ENCODE measurements around the gene TTC22. TPM values are rescaled to one million over a fixed set of nuclear protein-coding genes. Genes with fewer than 3 reads are reported as not detected.

The TTC22 gene
- total RNA-seq, 4 donors from 2014 or later = 2.1 TPM; not detected in 3

- no peak for TF ChIP-seq CTCF (IDR thresholded peaks at IDR 0.05; ENCODE audit: low read depth)
Observed at GRCh38 chr1:54846301-54846700, 45.2 kb upstream of the TTC22 start.

GRCh38 chr1:54845772-54846171 is 44.6 kb upstream of the TTC22 start:
- TF ChIP-seq CTCF (IDR thresholded peaks at IDR 0.05; ENCODE audit: low read depth) = no peak

GRCh38 chr1:54844564-54844963 is 43.4 kb upstream of the TTC22 start:
- no peak for TF ChIP-seq CTCF (IDR thresholded peaks at IDR 0.05; ENCODE audit: low read depth)

- TF ChIP-seq CTCF (IDR thresholded peaks at IDR 0.05; ENCODE audit: low read depth) = no peak
Observed at GRCh38 chr1:54843449-54843848, 42.3 kb upstream of the TTC22 start.

- no peak for TF ChIP-seq CTCF (IDR thresholded peaks at IDR 0.05; ENCODE audit: low read depth)
Observed at GRCh38 chr1:54842963-54843362, 41.8 kb upstream of the TTC22 start.

GRCh38 chr1:54842206-54842915 is 41.2 kb upstream of the TTC22 start:
- no peak for TF ChIP-seq CTCF (IDR thresholded peaks at IDR 0.05; ENCODE audit: low read depth)

- TF ChIP-seq CTCF (IDR thresholded peaks at IDR 0.05; ENCODE audit: low read depth) = no peak
Observed at GRCh38 chr1:54839824-54840223, 38.7 kb upstream of the TTC22 start.

All from subcutaneous adipose tissue (tissue), 4 donors.